ENCODE measurements around the gene DGKD. TPM values are rescaled to one million over a fixed set of nuclear protein-coding genes. Genes with fewer than 3 reads are reported as not detected.

The DGKD gene
- total RNA-seq, 1 experiment from 2014 or later: 52.0 TPM

DNA sequence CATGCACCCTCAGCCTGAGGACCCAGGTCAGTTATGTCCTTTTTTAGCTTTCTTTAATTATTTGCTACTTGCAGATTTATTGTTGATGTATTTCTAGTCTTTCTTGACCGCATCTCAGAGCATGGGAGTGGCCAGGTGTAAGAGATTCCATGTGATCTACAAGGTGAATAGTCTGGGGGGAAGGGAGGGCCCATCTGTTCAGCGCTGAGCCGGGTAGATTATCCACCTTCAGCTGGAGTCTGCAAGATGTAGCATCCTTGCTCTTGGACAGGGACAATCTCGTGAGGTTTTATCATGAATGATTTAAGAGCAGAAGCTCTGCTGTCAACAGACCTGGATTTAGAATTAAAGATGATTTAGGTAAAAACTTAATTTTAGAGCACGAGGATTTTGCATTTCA is 12.0 kb upstream of the DGKD start:
- H2AFZ ChIP-seq (ENCODE audit: low read depth, low read length, poor library complexity, severe bottlenecking): no peak overlapping the region
- H3K9me2 ChIP-seq (ENCODE audit: insufficient read depth): no peaks in the 10 kb centered on the region
- no peak overlapping the region for H3K9ac ChIP-seq (ENCODE audit: low read length)
- no peaks in the 10 kb centered on the region for H3K9me3 ChIP-seq (ENCODE audit: control insufficient read depth in 1 of 2, insufficient read depth in 1 of 2, low read depth in 1 of 2, low read length in 2 of 2)
- no peaks in the 10 kb centered on the region for H3K36me3 ChIP-seq (ENCODE audit: control insufficient read depth in 1 of 2, insufficient read depth in 2 of 2, low read length in 2 of 2)
- DNase-seq (ENCODE audit: low read depth, low spot score): no peak
- H3K27me3 ChIP-seq (ENCODE audit: insufficient read depth, low read length): no peaks in the 10 kb centered on the region
- CTCF ChIA-PET: no interaction called here
- no peaks in the 10 kb centered on the region for H3K79me2 ChIP-seq (ENCODE audit: insufficient read depth, low read length)
- no peaks in the 10 kb centered on the region for H3K4me1 ChIP-seq (ENCODE audit: control insufficient read depth in 1 of 2, insufficient read depth in 2 of 2, low read length in 2 of 2)
- POLR2A ChIA-PET: no interaction called here
- RAD21 ChIA-PET (ENCODE audit: low non-redundant PET in 1 of 2, low total read pairs in 2 of 2, uncharacterized antibody in 2 of 2, unreplicated experiment in 2 of 2): no interaction called here
- ATAC-seq: no peak
- H4K20me1 ChIP-seq (ENCODE audit: insufficient read depth): no peaks in the 10 kb centered on the region
- BruUV-seq (replicated peaks): no TSS peak
- H3K4me3 ChIP-seq (replicated peaks in 1 of 2; ENCODE audit: low read depth in 1 of 2, low read length in 2 of 2): no peak overlapping the region
- H3K4me2 ChIP-seq (ENCODE audit: low read length): no peak overlapping the region
- intact Hi-C loops (cut with micrococcal nuclease): no loop called here
- no peak overlapping the region for H3K27ac ChIP-seq (ENCODE audit: low read depth, low read length)
- TF ChIP-seq SP1 (IDR thresholded peaks at IDR 0.05; ENCODE audit: low read depth) (no peak), TCF7L2 (IDR thresholded peaks at IDR 0.05; ENCODE audit: borderline replicate concordance, extremely low read depth, insufficient read depth, insufficient read length) (no peak), CBX3 (IDR thresholded peaks at IDR 0.05; ENCODE audit: low read depth) (no peak), FOSL1 (IDR thresholded peaks at IDR 0.05; ENCODE audit: low read depth) (no peak), JUND (IDR thresholded peaks at IDR 0.05) (no peak), SRF (IDR thresholded peaks at IDR 0.05; ENCODE audit: low read depth) (no peak), CEBPB (IDR thresholded peaks at IDR 0.05; ENCODE audit: low read depth) (no peak), SIN3A (IDR thresholded peaks at IDR 0.05; ENCODE audit: low read depth) (no peak), POLR2A (IDR thresholded peaks at IDR 0.05; ENCODE audit: borderline replicate concordance, extremely low read depth, insufficient read depth, insufficient read length) (no peak), EZH2phosphoT487 (IDR thresholded peaks at IDR 0.05; ENCODE audit: borderline replicate concordance) (no peak), ZNF274 (IDR thresholded peaks at IDR 0.05; ENCODE audit: low read depth, low read length) (no peak), YY1 (IDR thresholded peaks at IDR 0.05; ENCODE audit: extremely low read depth, insufficient replicate concordance, low read depth, low read length) (no peak), EGR1 (IDR thresholded peaks at IDR 0.05; ENCODE audit: low read depth) (no peak), REST (IDR thresholded peaks at IDR 0.05; ENCODE audit: low read depth) (no peak), ELF1 (IDR thresholded peaks at IDR 0.05; ENCODE audit: borderline replicate concordance, low read depth) (no peak)
